Fibroblast of lung (primary cell): ENCODE results near the gene DIO1. TPM values are rescaled to one million over a fixed set of nuclear protein-coding genes. Genes with fewer than 3 reads are reported as not detected.

Source experiments
- DNase-seq, 2 donors: peaks; one replicate each; pipeline versions ENCODE4 v3.0.0 to v3.0.0-alpha.2; 2010; ENCODE audit warnings: low read depth in 2 of 2
- H2AFZ ChIP-seq: 2 replicates; pipeline ENCODE4 v1.5.1; 2012; ENCODE audit warnings: low read length, control low read depth, inconsistent platforms
- H3K27ac ChIP-seq: 2 replicates; pipeline ENCODE4 v1.5.1; 2011; ENCODE audit warnings: low read length, control low read depth; ENCODE audit not compliant: insufficient read depth
- H3K27me3 ChIP-seq: 2 replicates; pipeline ENCODE4 v1.5.1; 2011; ENCODE audit warnings: mild to moderate bottlenecking, low read length; ENCODE audit not compliant: control insufficient read depth, insufficient read depth
- H3K36me3 ChIP-seq: 2 replicates; pipeline ENCODE4 v1.5.1; 2011; ENCODE audit warnings: low read length; ENCODE audit not compliant: control insufficient read depth, insufficient read depth
- H3K4me1 ChIP-seq: 2 replicates; pipeline ENCODE4 v1.5.1; 2011; ENCODE audit warnings: low read length; ENCODE audit not compliant: control insufficient read depth, insufficient read depth; ENCODE audit errors: extremely low read depth
- H3K4me2 ChIP-seq: 2 replicates; pipeline ENCODE4 v1.5.1; 2011; ENCODE audit warnings: low read length, control low read depth; ENCODE audit not compliant: insufficient read depth; ENCODE audit errors: extremely low read depth
- H3K4me3 ChIP-seq, 4 experiments: fragments of 200-600 bp in 1 of 4; sonication (generic) in 1 of 4; replicated peaks in 1 of 4; 2 replicates each; pipeline ENCODE4 v1.5.1; 2011 to 2016; ENCODE audit warnings: low read length in 4 of 4, low read depth in 3 of 4, mild to moderate bottlenecking in 3 of 4, control low read depth in 2 of 4, inconsistent platforms in 1 of 4, mixed read lengths in 1 of 4; ENCODE audit not compliant: insufficient read depth in 1 of 4; ENCODE audit errors: control extremely low read depth in 1 of 4
- H3K79me2 ChIP-seq: 2 replicates; pipeline ENCODE4 v1.5.1; 2012; ENCODE audit warnings: mild to moderate bottlenecking, low read length, inconsistent platforms; ENCODE audit not compliant: control insufficient read depth, insufficient read depth
- H3K9ac ChIP-seq: 2 replicates; pipeline ENCODE4 v1.5.1; 2011; ENCODE audit warnings: mild to moderate bottlenecking, low read length, control low read depth; ENCODE audit not compliant: insufficient read depth
- H3K9me3 ChIP-seq: 2 replicates; pipeline ENCODE4 v1.5.1; 2012; ENCODE audit warnings: low read depth, low read length; ENCODE audit not compliant: control insufficient read depth, insufficient read depth
- H4K20me1 ChIP-seq: 2 replicates; pipeline ENCODE4 v1.5.1; 2011; ENCODE audit warnings: low read length; ENCODE audit not compliant: control insufficient read depth, insufficient read depth; ENCODE audit errors: extremely low read depth
- CTCF ChIP-seq, 2 donors: IDR thresholded peaks in 1 of 2; conservative IDR thresholded peaks in 1 of 2; 1 replicate in 1 of 2; 2 replicates in 1 of 2; pipeline ENCODE4 v1.5.1; 2011 to 2012; ENCODE audit warnings: low read length in 2 of 2, control low read depth in 1 of 2, inconsistent platforms in 1 of 2, low read depth in 1 of 2, mild to moderate bottlenecking in 1 of 2
- EZH2 ChIP-seq: IDR thresholded peaks from 2 replicates; pipeline ENCODE4 v1.5.1; 2012; ENCODE audit warnings: low read length, control low read depth, mild to moderate bottlenecking; ENCODE audit errors: missing control alignments
- polyA plus RNA-seq, 2 donors: library from polyadenylated mRNA; depleted of rRNA in 1 of 2; stranded (reverse) in 1 of 2; unstranded in 1 of 2; fragments of >200 nt; gene quantifications; 2 replicates each; pipeline ENCODE4 v1.2.1, GENCODE V29; 2011 to 2012; ENCODE audit warnings: missing spikeins in 1 of 2
- total RNA-seq: library from RNA; depleted of rRNA; stranded (reverse); fragments of >200 nt; gene quantifications from 2 replicates; pipeline ENCODE4 v1.2.1, GENCODE V29; 2014

DIO1 gene
- total and polyA plus RNA-seq, 2 donors (not counting 1 experiment from before 2014, with no cell fraction given) = not detected

DNA sequence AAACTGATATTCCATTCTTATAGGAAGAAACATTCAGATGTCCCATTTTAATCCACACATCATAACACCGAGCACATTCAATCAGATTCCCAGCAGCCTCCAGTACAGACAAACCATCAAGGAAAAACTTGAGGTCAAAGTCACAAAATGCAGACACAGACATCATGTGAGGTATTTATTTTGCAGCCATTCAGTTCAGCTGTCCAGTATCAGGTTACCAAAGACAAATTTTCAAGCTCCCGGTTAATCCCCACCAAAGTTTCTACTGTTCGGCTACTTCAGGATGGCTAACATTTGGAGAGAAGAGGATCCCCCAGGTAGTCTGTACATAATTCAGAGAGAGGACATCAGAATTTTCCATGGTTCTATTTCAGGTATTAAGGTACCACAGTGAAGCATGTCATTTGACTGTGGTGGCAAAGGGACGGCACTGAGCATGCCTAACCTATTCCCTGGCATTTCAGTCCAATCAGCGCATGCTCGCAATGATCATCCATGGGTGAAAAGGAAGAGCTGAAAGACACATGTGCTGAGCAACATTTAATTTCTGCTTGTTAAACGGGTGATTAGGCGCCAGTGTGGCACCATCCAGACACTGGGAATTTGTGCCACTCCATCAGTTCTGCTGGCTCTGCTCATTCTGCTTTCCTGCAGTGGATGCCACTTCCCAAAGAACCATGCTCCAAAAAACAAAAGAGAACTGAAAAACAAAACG, 42.3 kb upstream of the DIO1 start:
- no peak for DNase-seq
- Histone ChIP-seq H3K9me3 (no peaks in the 10 kb centered on the region), H3K27ac (no peak overlapping the region), H3K27me3 (no peaks in the 10 kb centered on the region), H3K4me2 (no peak overlapping the region), H3K36me3 (peaks cover 2% of the 10 kb centered on the region), H3K79me2 (no peaks in the 10 kb centered on the region), H2AFZ (no peak overlapping the region), H4K20me1 (no peaks in the 10 kb centered on the region), H3K4me3 (no peak overlapping the region), H3K9ac (no peak overlapping the region), H3K4me1 (no peaks in the 10 kb centered on the region)
- TF ChIP-seq EZH2 (no peak), CTCF (conservative IDR thresholded peaks at IDR 0.05 in 1 of 2, IDR thresholded peaks at IDR 0.05 in 1 of 2; ENCODE audit: low read depth in 1 of 2, low read length in 2 of 2) (no peak)

DNA sequence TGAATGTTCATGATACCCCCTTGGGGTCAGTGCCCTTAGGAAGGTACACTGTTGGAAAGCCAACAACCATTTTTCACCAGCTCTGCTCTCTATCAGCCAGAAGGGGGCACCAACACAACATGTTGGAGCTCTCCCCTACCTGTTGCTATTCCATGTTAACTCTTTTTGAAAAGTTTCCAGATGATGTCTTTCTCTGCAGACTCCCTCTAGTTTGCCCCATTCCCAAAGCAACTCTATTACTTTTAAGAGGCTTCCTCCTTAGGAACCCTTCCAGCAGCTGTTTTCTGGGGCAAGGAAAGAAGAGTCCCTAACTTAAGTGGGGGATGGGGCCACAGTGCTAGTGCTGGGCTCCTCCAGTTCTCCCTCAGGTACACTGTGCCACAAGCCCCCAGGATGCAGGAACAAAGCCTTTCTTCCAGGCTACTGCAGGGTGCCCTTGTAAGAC, 33.0 kb upstream of the DIO1 start:
- Histone ChIP-seq H4K20me1 (no peaks in the 10 kb centered on the region), H3K9me3 (no peaks in the 10 kb centered on the region), H2AFZ (no peak overlapping the region), H3K27me3 (no peaks in the 10 kb centered on the region), H3K79me2 (no peaks in the 10 kb centered on the region), H3K4me2 (no peak overlapping the region), H3K36me3 (peaks cover 2% of the 10 kb centered on the region), H3K9ac (no peak overlapping the region), H3K4me3 (no peak overlapping the region), H3K4me1 (no peaks in the 10 kb centered on the region), H3K27ac (no peak overlapping the region)
- TF ChIP-seq EZH2 (no peak), CTCF (conservative IDR thresholded peaks at IDR 0.05 in 1 of 2, IDR thresholded peaks at IDR 0.05 in 1 of 2; ENCODE audit: low read depth in 1 of 2, low read length in 2 of 2) (peak; percentile 84)
- peak; percentile 44 to 64 for DNase-seq

GRCh38 chr1:53862507-53862906, 31.5 kb upstream of the DIO1 start:
- no peak for DNase-seq
- no peaks in the 10 kb centered on the region for H3K27me3 ChIP-seq
- no peaks in the 10 kb centered on the region for H3K9me3 ChIP-seq
- H3K27ac ChIP-seq = no peak overlapping the region
- H3K9ac ChIP-seq = no peak overlapping the region
- H3K79me2 ChIP-seq = no peaks in the 10 kb centered on the region
- H4K20me1 ChIP-seq = no peaks in the 10 kb centered on the region
- no peak overlapping the region for H2AFZ ChIP-seq
- H3K36me3 ChIP-seq = peaks cover 4% of the 10 kb centered on the region
- no peak for TF ChIP-seq CTCF (conservative IDR thresholded peaks at IDR 0.05 in 1 of 2, IDR thresholded peaks at IDR 0.05 in 1 of 2; ENCODE audit: low read depth in 1 of 2, low read length in 2 of 2)
- TF ChIP-seq EZH2 = no peak
- no peak overlapping the region for H3K4me2 ChIP-seq
- H3K4me1 ChIP-seq = no peaks in the 10 kb centered on the region
- no peak overlapping the region for H3K4me3 ChIP-seq
